ENCODE results near the gene S100A13.

Gene S100A13

GRCh38 chr1:153609585-153609907 lies 17.8 kb downstream of the S100A13 start:
- TF ChIP-seq, protein P1, sequence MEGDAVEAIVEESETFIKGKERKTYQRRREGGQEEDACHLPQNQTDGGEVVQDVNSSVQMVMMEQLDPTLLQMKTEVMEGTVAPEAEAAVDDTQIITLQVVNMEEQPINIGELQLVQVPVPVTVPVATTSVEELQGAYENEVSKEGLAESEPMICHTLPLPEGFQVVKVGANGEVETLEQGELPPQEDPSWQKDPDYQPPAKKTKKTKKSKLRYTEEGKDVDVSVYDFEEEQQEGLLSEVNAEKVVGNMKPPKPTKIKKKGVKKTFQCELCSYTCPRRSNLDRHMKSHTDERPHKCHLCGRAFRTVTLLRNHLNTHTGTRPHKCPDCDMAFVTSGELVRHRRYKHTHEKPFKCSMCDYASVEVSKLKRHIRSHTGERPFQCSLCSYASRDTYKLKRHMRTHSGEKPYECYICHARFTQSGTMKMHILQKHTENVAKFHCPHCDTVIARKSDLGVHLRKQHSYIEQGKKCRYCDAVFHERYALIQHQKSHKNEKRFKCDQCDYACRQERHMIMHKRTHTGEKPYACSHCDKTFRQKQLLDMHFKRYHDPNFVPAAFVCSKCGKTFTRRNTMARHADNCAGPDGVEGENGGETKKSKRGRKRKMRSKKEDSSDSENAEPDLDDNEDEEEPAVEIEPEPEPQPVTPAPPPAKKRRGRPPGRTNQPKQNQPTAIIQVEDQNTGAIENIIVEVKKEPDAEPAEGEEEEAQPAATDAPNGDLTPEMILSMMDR (conservative IDR thresholded peaks at IDR 0.05), result no peak
- no peak for TF ChIP-seq ZFX (IDR thresholded peaks at IDR 0.05)
- H3K27ac ChIP-seq, result no peak overlapping the region

DNA sequence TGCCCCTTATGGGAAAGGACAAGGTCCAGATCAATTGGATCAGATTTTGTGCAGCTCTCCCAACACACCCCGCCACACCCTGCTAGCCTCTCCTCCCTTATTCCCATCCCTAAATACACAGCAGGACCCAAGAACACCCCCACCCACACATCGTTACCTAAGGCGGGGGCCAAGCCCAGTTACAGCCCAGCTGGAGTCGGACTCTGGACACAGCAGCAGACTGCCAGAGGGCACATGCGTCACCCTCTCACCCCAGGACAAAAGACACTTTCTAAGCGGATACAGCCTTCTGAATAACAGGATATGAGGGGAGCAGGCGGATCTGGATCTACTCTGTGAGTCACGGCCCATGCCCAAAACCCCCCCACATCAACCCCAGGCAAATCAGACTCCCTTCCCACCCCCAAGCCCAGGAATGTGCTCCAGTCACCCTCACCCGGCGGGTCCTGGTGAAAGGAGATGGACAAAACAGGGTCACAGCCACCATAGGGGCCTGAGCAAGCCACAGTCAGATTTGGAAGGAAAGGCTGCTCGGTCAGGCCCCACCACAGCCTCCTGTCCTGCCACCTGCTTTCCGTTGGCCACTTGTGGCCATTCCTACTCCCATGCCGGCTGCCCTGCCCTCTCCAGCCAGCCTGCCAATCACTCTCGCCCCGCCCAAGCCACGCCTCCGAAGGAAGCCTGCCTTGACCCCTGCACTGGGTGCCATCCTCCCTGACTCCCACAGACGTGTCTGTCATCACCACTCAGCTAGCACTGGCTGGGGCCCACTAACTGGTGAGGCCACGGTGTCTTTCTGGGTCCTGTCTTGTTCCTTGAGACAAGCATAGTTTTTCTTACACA lies 18.3 kb downstream of the S100A13 start:
- TF ChIP-seq, protein P1 (conservative IDR thresholded peaks at IDR 0.05), result no peak
- TF ChIP-seq ZFX (IDR thresholded peaks at IDR 0.05), result no peak
- no peak overlapping the region for H3K27ac ChIP-seq

- H3K27ac ChIP-seq, result no peak overlapping the region
- TF ChIP-seq ZFX (IDR thresholded peaks at IDR 0.05), result no peak
- TF ChIP-seq, protein P1 (conservative IDR thresholded peaks at IDR 0.05), result no peak
These were observed 19.1 kb downstream of the S100A13 start for GRCh38 chr1:153608089-153608682.

DNA sequence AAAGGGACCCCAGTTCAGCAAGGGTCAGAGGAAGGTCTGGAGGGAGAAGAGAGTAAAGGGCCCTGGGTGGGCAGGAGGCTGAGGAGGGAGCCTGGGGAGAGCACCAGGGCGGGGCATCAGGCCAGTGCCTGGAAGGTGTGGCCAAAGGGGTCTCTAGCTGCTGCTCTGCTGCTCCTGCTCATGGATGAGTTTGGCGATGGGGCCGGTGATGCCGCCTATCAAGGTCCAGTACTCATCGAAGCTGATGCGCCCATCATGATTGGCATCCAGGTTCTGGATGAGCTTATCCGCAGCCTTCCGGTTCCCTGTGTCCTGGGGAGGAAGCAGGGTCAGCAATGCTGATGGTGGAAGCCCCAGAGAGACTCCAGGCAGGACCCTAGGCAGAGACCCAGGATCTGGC lies 19.9 kb downstream of the S100A13 start:
- H3K27ac ChIP-seq, result no peak overlapping the region
- TF ChIP-seq, protein P1 (conservative IDR thresholded peaks at IDR 0.05), result no peak
- TF ChIP-seq ZFX (IDR thresholded peaks at IDR 0.05), result no peak

- H3K27ac ChIP-seq, result no peak overlapping the region
- TF ChIP-seq ZFX (IDR thresholded peaks at IDR 0.05), result no peak
- TF ChIP-seq, protein P1 (conservative IDR thresholded peaks at IDR 0.05), result no peak
These were observed 21.1 kb downstream of the S100A13 start for GRCh38 chr1:153606194-153606593.

DNA sequence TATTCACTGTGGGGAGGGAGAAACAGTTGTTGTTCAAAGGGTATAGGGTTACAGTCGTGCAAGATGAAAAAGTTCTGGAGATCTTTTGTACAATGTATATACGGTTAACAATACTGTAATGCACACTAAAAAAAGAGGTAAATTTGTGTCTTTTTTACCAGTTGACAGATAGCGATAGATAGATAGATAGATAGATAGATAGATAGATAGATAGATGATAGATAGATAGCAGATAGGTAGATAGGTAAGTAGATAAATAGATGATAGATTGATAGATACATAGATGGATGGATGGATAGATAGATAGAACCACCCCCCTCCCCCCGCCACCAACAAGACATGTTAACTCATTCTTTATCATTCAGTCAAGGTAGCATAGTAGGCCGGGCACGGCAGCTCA lies 24.6 kb downstream of the S100A13 start:
- TF ChIP-seq, protein P1 (conservative IDR thresholded peaks at IDR 0.05), result no peak
- no peak for TF ChIP-seq ZFX (IDR thresholded peaks at IDR 0.05)
- no peak overlapping the region for H3K27ac ChIP-seq

DNA sequence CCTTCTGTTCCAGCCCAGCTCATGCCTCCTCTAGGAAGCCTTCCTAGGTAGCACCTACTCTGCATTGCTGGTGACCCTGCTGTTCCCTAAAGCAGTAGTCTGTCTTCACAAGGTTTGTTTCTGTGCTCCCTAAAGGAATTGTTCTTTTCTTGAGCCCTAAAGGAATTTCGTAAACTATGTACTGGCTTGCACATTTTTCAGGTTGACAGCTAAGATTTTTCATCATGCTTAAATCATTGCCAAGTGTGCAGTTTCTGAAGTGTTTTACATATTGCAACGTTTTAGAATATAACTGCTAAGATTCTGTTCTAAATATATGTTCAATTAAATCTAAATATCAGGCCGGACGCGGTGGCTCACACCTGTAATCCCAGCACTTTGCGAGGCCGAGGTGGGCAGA lies 27.5 kb downstream of the S100A13 start:
- H3K27ac ChIP-seq, result no peak overlapping the region
- TF ChIP-seq, protein P1 (conservative IDR thresholded peaks at IDR 0.05), result no peak
- no peak for TF ChIP-seq ZFX (IDR thresholded peaks at IDR 0.05)
